Erythroblast (primary cell): Measurements from ENCODE around the gene PTGR1.

Experiments used
- GATA1 ChIP-seq: IDR thresholded peaks from 2 replicates; pipeline ENCODE4 v1.6.1; 2011; ENCODE audit warnings: low read depth, mild to moderate bottlenecking, control low read depth, low read length, moderate library complexity
- POLR2A ChIP-seq: IDR thresholded peaks from 2 replicates; pipeline ENCODE4 v1.6.1; 2011; ENCODE audit warnings: mild to moderate bottlenecking, low read length

- no peak for TF ChIP-seq POLR2A
- TF ChIP-seq GATA1, result no peak
Measured at GRCh38 chr9:111645806-111646205, 46.4 kb upstream of the PTGR1 start.
